ENCODE measurements around the gene TCF7L1. TPM values are rescaled to one million over a fixed set of nuclear protein-coding genes. Genes with fewer than 3 reads are reported as not detected.
"Not testable (repeated sequence)": the region's sequence is repeated elsewhere in the genome, so short reads cannot be mapped to it uniquely, and the experiment has no call there.

The TCF7L1 gene
- polyA plus RNA-seq, 3 donors = 56.7 to 62.1 (median 58.2) TPM

DNA sequence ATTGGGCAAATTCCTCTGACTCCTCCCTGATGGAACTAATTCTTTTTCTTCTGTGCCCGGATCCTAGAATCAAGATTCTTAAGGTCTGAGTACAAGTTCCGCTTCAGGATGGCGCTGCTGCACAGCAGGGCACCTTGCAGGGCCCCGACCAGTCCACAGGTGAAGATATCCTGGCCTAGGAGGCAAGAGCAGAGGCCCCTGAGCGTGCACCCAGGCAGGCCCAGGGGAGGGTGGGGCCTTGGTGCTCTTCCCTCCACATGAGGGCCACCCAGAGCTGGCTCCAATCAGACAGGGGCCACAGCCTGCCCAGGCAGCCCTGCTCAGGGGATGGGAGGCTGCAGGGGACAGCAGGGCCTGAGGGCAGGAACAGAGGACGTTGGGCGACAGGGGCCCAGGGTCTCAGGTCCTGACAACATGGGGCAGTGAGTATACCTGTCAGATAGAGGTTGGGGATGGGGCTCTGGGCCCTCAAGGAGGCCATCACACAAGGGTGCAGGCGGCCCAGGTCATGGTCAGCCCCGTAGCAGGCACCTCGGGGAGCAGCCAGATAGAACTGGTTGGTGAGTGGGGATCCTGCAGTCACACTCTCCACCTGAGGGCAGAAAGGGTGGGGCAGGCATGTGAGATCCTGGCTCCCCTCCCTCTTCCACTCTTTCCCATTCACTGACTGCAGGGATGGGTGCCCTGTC lies 210.2 kb downstream of the TCF7L1 start:
- not testable (repeated sequence) for DNase-seq

DNA sequence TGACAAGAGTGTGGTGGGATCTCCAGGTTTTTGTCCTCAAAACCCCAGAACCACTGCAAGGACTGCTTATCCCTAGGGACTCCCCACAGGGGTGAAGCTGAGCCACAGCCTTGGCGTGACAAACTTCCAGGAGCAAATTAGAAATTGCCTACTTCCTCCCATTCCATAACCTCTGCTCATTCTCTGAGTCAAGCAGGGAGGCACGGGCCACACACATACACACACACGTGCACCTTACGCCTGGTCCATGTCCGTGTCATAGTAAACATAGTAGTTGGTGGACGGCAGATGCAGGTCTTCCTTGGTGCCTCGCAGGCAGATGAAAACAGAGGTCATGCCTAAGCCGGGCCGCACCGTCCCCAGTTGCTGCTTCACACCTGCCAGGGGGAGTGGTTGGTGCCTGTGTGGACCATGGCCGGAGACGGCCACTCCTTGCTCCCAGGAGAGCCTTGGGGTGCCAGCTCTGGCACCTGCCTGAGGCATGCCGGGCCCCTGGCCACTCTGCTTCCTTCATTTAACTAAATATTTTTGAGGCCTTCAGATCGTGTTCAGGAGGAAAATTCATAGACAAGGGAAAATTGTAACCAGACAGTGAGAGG lies 211.3 kb downstream of the TCF7L1 start:
- no peak for DNase-seq

DNA sequence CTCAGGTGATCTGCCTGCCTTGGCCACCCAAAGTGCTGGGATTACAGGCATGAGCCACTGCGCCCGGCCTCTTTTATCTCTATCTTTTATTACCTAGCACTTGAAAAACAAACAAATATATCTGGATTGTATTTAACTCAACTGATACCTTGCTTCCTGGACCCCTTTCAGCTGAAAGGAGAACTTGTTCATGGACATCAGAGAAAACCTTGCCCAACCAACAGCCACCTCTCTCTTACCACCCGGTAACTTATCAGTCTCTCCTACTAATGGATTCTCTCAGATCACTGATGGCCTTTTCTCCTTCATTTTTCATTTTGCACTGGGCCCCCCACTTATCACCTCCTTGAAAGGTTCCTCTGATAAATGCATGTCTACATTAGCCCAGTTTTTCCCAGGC lies 214.4 kb downstream of the TCF7L1 start:
- DNase-seq = no peak

DNA sequence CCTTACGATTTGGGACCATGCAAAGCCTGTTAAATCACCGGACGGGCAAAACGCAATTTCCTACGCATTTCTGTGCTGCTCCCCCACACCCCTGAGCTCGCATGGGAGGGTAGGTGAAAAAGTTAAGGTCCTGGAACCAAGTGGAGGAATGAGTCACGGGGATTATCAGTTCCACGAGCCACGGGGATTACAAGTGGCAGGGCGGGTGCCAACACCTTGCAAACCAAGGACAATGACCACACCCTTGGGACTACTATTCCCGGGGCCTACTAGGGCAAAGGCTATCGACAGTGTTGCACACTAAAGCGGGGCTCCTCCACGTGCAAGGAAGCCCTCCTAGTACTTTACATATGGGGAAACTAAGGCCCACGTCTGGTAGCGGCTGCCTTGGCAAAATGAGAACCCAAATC lies 220.7 kb downstream of the TCF7L1 start:
- no peak for DNase-seq

DNA sequence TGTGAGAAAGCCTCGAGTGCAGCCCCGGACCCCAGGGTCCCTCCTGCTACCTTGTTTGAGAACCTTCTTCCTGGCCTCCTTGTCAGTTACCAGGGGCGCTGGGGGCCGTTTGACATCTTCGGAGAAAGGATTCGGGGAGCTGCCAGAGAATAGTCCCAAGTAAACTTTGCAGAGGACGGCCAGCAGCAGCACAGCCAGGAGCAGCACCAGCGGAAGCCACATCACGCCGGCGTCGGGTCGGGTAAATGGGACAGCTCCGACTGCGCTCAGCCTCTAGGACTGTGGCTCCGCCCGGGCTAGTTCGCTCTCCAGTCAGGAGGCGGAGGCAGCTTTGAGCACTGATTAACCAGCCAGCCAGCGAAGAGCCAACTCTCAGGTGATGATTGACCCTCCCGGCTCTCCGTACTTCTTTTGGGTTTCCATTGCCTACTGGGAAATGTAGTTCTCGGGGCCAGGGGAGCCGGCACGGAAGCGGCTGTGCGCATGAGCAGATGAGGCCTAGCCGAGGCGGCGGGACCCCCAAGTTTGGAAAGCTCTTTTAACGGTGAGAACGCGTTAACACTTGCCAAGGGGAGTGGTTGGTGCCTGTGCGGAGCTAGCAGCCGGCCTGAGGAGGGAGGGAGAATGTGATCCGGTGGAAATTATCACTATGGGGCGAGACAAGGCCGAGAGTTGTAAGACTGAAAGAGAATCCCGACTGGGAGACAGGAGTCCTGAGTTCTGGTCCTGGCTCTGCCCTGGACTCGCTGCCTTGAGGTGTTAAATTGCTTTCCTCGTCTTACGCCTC lies 221.3 kb downstream of the TCF7L1 start, which contains the start of the genes ELMOD3 and RETSAT:
TSS of gene ELMOD3 (plus strand) at position 484 of the 787 bp plus-strand sequence. CDS start 2,430 bp downstream, outside the sequence.
TSS of gene RETSAT (minus strand) at position 243 of the 787 bp plus-strand sequence. CDS start at position 222, 21 bp downstream.
- DNase-seq = peak; percentile 99

DNA sequence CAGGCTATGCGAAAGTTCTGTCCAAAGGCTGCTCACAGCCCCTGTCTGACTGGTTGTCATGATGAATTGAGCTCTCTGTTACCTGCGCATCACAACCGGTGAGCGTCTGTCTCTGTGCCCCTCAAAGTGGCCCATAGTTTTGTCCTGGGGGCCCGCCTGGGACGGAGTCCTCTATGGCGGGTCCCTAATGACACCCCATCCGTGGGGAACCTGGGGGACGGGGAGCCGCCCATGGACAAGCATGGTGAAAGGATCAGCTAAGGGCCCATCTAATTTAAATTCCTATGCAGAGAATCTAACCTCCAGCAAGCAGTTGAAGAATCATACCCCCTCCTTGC lies 221.8 kb downstream of the TCF7L1 start:
- no peak for DNase-seq

DNA sequence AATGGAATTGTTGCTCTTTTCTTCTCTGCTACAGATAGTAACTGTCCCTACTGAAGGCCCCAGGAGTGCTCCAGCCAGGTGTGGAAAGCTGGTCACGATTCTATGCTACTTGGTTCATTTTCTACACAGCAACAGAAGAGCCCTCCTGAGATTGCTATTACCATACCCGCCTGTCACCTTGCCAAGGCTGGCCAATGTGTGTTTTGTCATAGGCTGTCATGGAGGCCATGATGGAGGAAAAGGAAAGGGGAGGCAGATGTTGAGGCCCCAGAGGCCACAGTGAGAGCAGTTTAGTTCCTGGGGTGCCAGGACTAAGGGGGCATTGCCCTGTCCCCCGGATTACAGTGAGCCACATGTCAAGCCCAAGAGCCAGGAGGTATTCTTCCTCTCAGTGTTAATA lies 222.3 kb downstream of the TCF7L1 start:
- no peak for DNase-seq

DNA sequence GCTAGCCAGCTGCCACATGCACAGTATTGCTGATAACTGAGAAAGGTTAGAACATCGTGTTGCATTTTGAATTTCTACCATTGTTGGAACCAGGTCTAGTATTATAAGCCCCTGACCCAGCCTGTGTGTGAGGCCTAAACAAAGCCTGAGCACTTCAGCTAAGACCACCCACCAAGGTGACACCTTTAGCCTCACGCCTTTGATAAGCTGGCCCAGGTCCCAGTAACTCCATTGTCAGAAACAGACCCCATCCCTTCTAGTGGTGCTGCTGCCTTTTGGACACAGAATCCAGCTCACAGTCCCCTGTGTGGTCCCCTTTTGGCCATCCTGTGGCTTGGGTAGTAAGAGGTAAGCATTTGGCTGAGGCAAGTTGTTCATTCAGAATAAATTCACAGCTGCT lies 223.0 kb downstream of the TCF7L1 start:
- no peak for DNase-seq

DNA sequence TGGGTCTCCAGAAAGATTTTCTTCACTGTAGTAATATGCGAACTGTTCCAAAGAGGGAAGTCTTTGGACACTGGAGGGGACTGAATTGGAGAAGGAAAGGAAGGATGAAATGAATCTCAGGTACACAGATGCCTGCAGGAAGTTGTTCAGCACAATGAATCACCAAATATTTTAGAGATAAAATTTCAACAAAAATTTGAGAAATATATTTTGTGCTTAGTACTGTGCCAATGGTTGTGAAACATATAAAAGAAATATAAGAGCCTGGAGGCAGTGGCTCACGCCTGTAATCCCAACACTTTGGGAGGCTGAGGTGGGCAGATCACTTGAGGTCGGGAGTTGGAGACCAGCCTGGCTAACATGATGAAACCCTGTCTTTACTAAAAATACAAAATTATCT lies 224.5 kb downstream of the TCF7L1 start:
- no peak for DNase-seq

Other genes starting within 250 kb of the TCF7L1 start
- 1,000 to 10,000 TPM; 1,436 to 1,861 (median 1,549) TPM for gene TMSB10, start 227.7 kb upstream of the TCF7L1 start, polyA plus RNA-seq (ENCODE audit: insufficient read length in 3 of 3)
- 10 to 100 TPM; 46.3 to 49.1 (median 47.8) TPM for gene KCMF1, start 162.2 kb upstream of the TCF7L1 start, polyA plus RNA-seq (ENCODE audit: insufficient read length in 3 of 3)
- gene TGOLN2, start 194.6 kb downstream of the TCF7L1 start, polyA plus RNA-seq (ENCODE audit: insufficient read length in 3 of 3) = 100 to 1,000 TPM; 102 to 149 (median 137) TPM
- 10 to 100 TPM; 24.4 to 31.4 (median 26.0) TPM for gene RETSAT, start 221.1 kb downstream of the TCF7L1 start, polyA plus RNA-seq (ENCODE audit: insufficient read length in 3 of 3)
- 10 to 100 TPM; 22.5 to 38.0 (median 33.1) TPM for gene ELMOD3, start 221.4 kb downstream of the TCF7L1 start, polyA plus RNA-seq (ENCODE audit: insufficient read length in 3 of 3)